ENCODE data around the gene THSD7B.

DNA sequence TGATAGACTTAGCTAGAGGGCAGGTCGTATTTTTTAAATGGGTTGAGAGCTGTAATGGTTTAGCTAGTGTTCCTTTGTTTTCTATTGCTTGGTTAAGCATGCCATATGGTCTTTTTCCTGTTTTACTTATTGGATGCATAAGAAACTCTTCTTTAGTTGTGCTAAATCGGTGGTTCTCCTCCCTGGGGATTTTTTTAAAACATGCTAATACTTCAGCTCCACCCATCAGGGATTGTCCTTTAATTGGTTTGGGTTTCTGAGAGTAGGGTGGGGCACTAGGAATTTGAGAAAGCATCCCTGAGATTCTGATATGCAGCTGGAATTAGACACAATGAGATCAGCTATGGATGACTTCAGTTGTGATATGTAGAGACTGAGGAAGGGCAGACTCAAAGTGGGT, 497.2 kb downstream of the THSD7B start:
- no peak for TF ChIP-seq CTCF (IDR thresholded peaks at IDR 0.05)
- TF ChIP-seq POLR2A (IDR thresholded peaks at IDR 0.05; ENCODE audit: low read depth) = no peak
- TF ChIP-seq POLR2AphosphoS5 (IDR thresholded peaks at IDR 0.05) = no peak
- no peak for TF ChIP-seq EP300 (IDR thresholded peaks at IDR 0.05)

All from esophagus muscularis mucosa (tissue), 4 donors.